ENCODE measurements around the gene NES.

Gene NES

GRCh38 chr1:156655904-156656516 is 21.2 kb downstream of the NES start:
- no peak for DNase-seq (ENCODE audit: low read depth)
- no peak for TF ChIP-seq CTCF (conservative IDR thresholded peaks at IDR 0.05; ENCODE audit: low read length)
- no peak overlapping the region for H3K4me3 ChIP-seq (ENCODE audit: low read length)

GRCh38 chr1:156655151-156655903 is 21.9 kb downstream of the NES start:
- no peak overlapping the region for H3K4me3 ChIP-seq (ENCODE audit: low read length)
- TF ChIP-seq CTCF (conservative IDR thresholded peaks at IDR 0.05; ENCODE audit: low read length): no peak
- no peak for DNase-seq (ENCODE audit: low read depth)

- no peak for DNase-seq (ENCODE audit: low read depth)
- no peak overlapping the region for H3K4me3 ChIP-seq (ENCODE audit: low read length)
- TF ChIP-seq CTCF (conservative IDR thresholded peaks at IDR 0.05; ENCODE audit: low read length): no peak
These were observed 22.5 kb downstream of the NES start for GRCh38 chr1:156654700-156655099.

GRCh38 chr1:156652992-156653355 is 24.2 kb downstream of the NES start:
- no peak for TF ChIP-seq CTCF (conservative IDR thresholded peaks at IDR 0.05; ENCODE audit: low read length)
- no peak for DNase-seq (ENCODE audit: low read depth)
- H3K4me3 ChIP-seq (ENCODE audit: low read length): no peak overlapping the region

- peak; percentile 18 for DNase-seq (ENCODE audit: low read depth)
- TF ChIP-seq CTCF (conservative IDR thresholded peaks at IDR 0.05; ENCODE audit: low read length): no peak
- no peak overlapping the region for H3K4me3 ChIP-seq (ENCODE audit: low read length)
These were observed 24.8 kb downstream of the NES start for GRCh38 chr1:156652131-156652991.

- DNase-seq (ENCODE audit: low read depth): no peak
- H3K4me3 ChIP-seq (ENCODE audit: low read length): no peak overlapping the region
These were observed 28.3 kb downstream of the NES start for GRCh38 chr1:156648951-156649350.

More at GRCh38 chr1:156648951-156649350, 28.3 kb downstream of the NES start:
- TF ChIP-seq CTCF (conservative IDR thresholded peaks at IDR 0.05; ENCODE audit: low read length): no peak

Data from AG10803 (cell line).